HL-60/S4 treated with retinoic acid at 250 ng/mL for 4 days and 3 days (cell line): ENCODE results near the gene C10orf62.
"Not testable (repeated sequence)": the region's sequence is repeated elsewhere in the genome, so short reads cannot be mapped to it uniquely, and the experiment has no call there.

ENCODE experiments used
- in situ Hi-C: fragments of 300-500 bp; cut with MboI; formaldehyde crosslinking; loops from 2 replicates; pipeline ENCODE4 v1.7.0; 2022; ENCODE audit warnings: low sequenced_read_pairs

The C10orf62 gene

GRCh38 chr10:97564776-97565175 lies 24.7 kb upstream of the C10orf62 start:
- in situ Hi-C loops: no loop called here

- in situ Hi-C loops: no loop called here
Observed at GRCh38 chr10:97566336-97566996, 23.1 kb upstream of the C10orf62 start.

GRCh38 chr10:97567891-97568290 lies 21.6 kb upstream of the C10orf62 start:
- in situ Hi-C loops: no loop called here

- in situ Hi-C loops: no loop called here
Observed at GRCh38 chr10:97570146-97570788, 19.3 kb upstream of the C10orf62 start.

- in situ Hi-C loops: no loop called here
Observed at GRCh38 chr10:97570789-97571471, 18.6 kb upstream of the C10orf62 start.

- in situ Hi-C loops: no loop called here
Observed at GRCh38 chr10:97571622-97572021, 17.9 kb upstream of the C10orf62 start.

- in situ Hi-C loops: no loop called here
Observed at GRCh38 chr10:97572214-97572989, 17.1 kb upstream of the C10orf62 start, which contains the start of gene ANKRD2. Gene ANKRD2, plus strand, starts transcription at chr10:97572779. Its CDS starts 10 bp downstream, at chr10:97572789.

- in situ Hi-C loops: no loop called here
Observed at GRCh38 chr10:97573021-97573420, 16.5 kb upstream of the C10orf62 start.

- in situ Hi-C loops: no loop called here
Observed at GRCh38 chr10:97573672-97574071, 15.8 kb upstream of the C10orf62 start.

- in situ Hi-C loops: no loop called here
Observed at GRCh38 chr10:97574374-97575126, 15.0 kb upstream of the C10orf62 start.

GRCh38 chr10:97575127-97575668 lies 14.3 kb upstream of the C10orf62 start:
- in situ Hi-C loops: no loop called here

GRCh38 chr10:97576487-97576886 lies 13.0 kb upstream of the C10orf62 start:
- in situ Hi-C loops: not testable (repeated sequence)

GRCh38 chr10:97577701-97578100 lies 11.8 kb upstream of the C10orf62 start:
- in situ Hi-C loops: no loop called here

GRCh38 chr10:97578171-97578844 lies 11.2 kb upstream of the C10orf62 start:
- in situ Hi-C loops: no loop called here

GRCh38 chr10:97580421-97581367 lies 8.8 kb upstream of the C10orf62 start:
- in situ Hi-C loops: no loop called here

GRCh38 chr10:97582169-97582568 lies 7.4 kb upstream of the C10orf62 start:
- in situ Hi-C loops: no loop called here

- in situ Hi-C loops: no loop called here
Observed at GRCh38 chr10:97583476-97583875, 6.0 kb upstream of the C10orf62 start.

GRCh38 chr10:97584060-97584797 lies 5.3 kb upstream of the C10orf62 start, which contains the start of gene HOGA1:
Gene HOGA1, plus strand, starts transcription at chr10:97584389. Its CDS starts 315 bp downstream, at chr10:97584704.
- in situ Hi-C loops: no loop called here
